CD4-positive, CD25-positive, alpha-beta regulatory T cell (primary cell): Measurements from ENCODE around the gene ADCY10. TPM values are rescaled to one million over a fixed set of nuclear protein-coding genes. Genes with fewer than 3 reads are reported as not detected.

Experiments used
- ATAC-seq, 2 donors: fragments of 150-1000 bp; cut with Tn5 transposase; one replicate each; pipeline ENCODE4 v1.10.0; 2021; ENCODE audit warnings: low read depth in 2 of 2, moderate number of reproducible peaks in 2 of 2, moderate library complexity in 1 of 2
- DNase-seq, 3 donors: peaks; one replicate each; pipeline versions ENCODE4 v3.0.0 to v3.0.0-alpha.2; 2012 to 2022; ENCODE audit warnings: mixed read lengths in 1 of 3
- H3K27ac ChIP-seq: one replicate; pipeline ENCODE4 v1.7.0; 2013; ENCODE audit warnings: mild to moderate bottlenecking, low read length; ENCODE audit not compliant: insufficient read depth, poor library complexity, severe bottlenecking
- H3K27me3 ChIP-seq: one replicate; pipeline ENCODE4 v1.7.0; 2013; ENCODE audit warnings: low read length; ENCODE audit not compliant: control insufficient read depth, insufficient read depth
- H3K36me3 ChIP-seq: one replicate; pipeline ENCODE4 v1.7.0; 2013; ENCODE audit warnings: mild to moderate bottlenecking, low read length, moderate library complexity; ENCODE audit not compliant: control insufficient read depth, insufficient read depth
- H3K4me1 ChIP-seq: 2 replicates; pipeline ENCODE4 v1.7.0; 2013; ENCODE audit warnings: mild to moderate bottlenecking, low read length; ENCODE audit not compliant: insufficient read depth, control insufficient read depth, poor library complexity, severe bottlenecking
- H3K4me3 ChIP-seq: one replicate; pipeline ENCODE4 v1.7.0; 2013; ENCODE audit warnings: low read depth, mild to moderate bottlenecking, low read length, moderate library complexity
- H3K9me3 ChIP-seq, 2 experiments: 1 replicate in 1 of 2; 2 replicates in 1 of 2; pipeline ENCODE4 v1.7.0; 2013; ENCODE audit warnings: low read length in 2 of 2, mild to moderate bottlenecking in 1 of 2, moderate library complexity in 1 of 2; ENCODE audit not compliant: control insufficient read depth in 2 of 2
- H3K27ac Mint-ChIP-seq, 3 donors: one replicate each; pipeline ENCODE4 v1.8.0; 2020 to 2022; ENCODE audit warnings: mild to moderate bottlenecking in 3 of 3, mixed read lengths in 3 of 3, moderate library complexity in 2 of 3
- H3K27me3 Mint-ChIP-seq: one replicate; pipeline ENCODE4 v1.8.0; 2022; ENCODE audit warnings: mild to moderate bottlenecking, mixed read lengths
- H3K36me3 Mint-ChIP-seq: one replicate; pipeline ENCODE4 v1.8.0; 2020; ENCODE audit warnings: mixed read lengths
- H3K4me1 Mint-ChIP-seq, 4 donors: one replicate each; pipeline ENCODE4 v1.8.0; 2020 to 2022; ENCODE audit warnings: mixed read lengths in 4 of 4, mild to moderate bottlenecking in 1 of 4
- H3K4me3 Mint-ChIP-seq, 4 donors: one replicate each; pipeline ENCODE4 v1.8.0; 2020 to 2022; ENCODE audit warnings: mild to moderate bottlenecking in 4 of 4, mixed read lengths in 4 of 4, moderate library complexity in 3 of 4
- H3K9me3 Mint-ChIP-seq, 7 donors: one replicate each; pipeline ENCODE4 v1.8.0; 2020 to 2022; ENCODE audit warnings: mixed read lengths in 7 of 7, mild to moderate bottlenecking in 3 of 7, moderate library complexity in 2 of 7
- polyA plus RNA-seq, 4 donors: library from polyadenylated mRNA; unstranded; fragments of 300-500 nt; fragmentation: Illumina TruSeq; gene quantifications; one replicate each; pipeline ENCODE4 v1.2.3, GENCODE V29; 2021
- total RNA-seq: library from RNA; stranded (reverse); gene quantifications from one replicate; pipeline ENCODE4 v1.2.3, GENCODE V29; 2022

The ADCY10 gene
- total RNA-seq (0.10 TPM), polyA plus RNA-seq (not detected)

- Histone ChIP-seq H3K36me3 (peaks cover 11% of the 10 kb centered on the region), H3K4me1 (no peaks in the 10 kb centered on the region), H3K9me3 (peaks cover 7 to 9% of the 10 kb centered on the region in 2 experiments), H3K4me3 (no peak within 1 kb of the TSS), H3K27ac (no peak within 1 kb of the TSS), H3K27me3 (peaks cover 3% of the 10 kb centered on the region)
- peaks cover 13% of the 10 kb centered on the region for H3K36me3 Mint-ChIP-seq
- H3K4me3 Mint-ChIP-seq: no peak within 1 kb of the TSS
- H3K27ac Mint-ChIP-seq: peak within 1 kb of the TSS in 1 of 3 donors; percentile 62
- peaks cover 6% of the 10 kb centered on the region for H3K27me3 Mint-ChIP-seq
- ATAC-seq: no peak
- DNase-seq: no peak
- H3K4me1 Mint-ChIP-seq: peaks cover 0 to 3% (median 0%) of the 10 kb centered on the region in 4 donors
- H3K9me3 Mint-ChIP-seq: peaks cover 0 to 9% (median 3%) of the 10 kb centered on the region in 7 donors
These were observed at the start of gene ADCY10 for GRCh38 chr1:167913895-167914496. ADCY10 (minus strand) TSS chr1:167914134; CDS start chr1:167905140, 8,994 bp downstream.

DNA sequence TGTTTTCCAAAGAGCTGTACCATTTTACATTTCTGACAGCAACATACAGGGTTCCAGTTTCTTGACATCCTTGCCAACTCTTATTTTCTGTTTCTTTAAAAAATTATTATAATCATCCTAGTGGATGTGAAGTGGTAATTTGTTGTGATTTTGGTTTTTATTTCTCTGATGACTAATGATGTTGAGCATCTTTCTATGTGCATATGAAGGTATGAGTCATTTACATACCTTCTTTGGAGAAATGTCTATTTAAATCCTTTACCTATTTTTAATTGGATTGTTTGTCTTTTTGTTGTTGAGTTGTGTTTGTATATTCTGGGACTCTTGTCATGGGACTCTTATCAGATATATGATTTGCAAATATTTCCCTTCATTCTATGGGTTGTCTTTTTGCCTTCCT is 43.8 kb upstream of the ADCY10 start:
- H3K4me1 ChIP-seq: no peaks in the 10 kb centered on the region
- no peak overlapping the region for H3K4me3 ChIP-seq
- no peak overlapping the region for H3K27ac ChIP-seq
- no peak overlapping the region for H3K4me3 Mint-ChIP-seq
- peaks cover 37% of the 10 kb centered on the region for H3K36me3 Mint-ChIP-seq
- no peaks in the 10 kb centered on the region for H3K9me3 ChIP-seq
- H3K4me1 Mint-ChIP-seq: peaks cover 10 to 36% (median 24%) of the 10 kb centered on the region in 4 donors
- DNase-seq (no peak), ATAC-seq (no peak)
- peak overlapping the region in 1 of 3 donors; percentile 18 for H3K27ac Mint-ChIP-seq
- no peaks in the 10 kb centered on the region for H3K9me3 Mint-ChIP-seq
- no peaks in the 10 kb centered on the region for H3K27me3 Mint-ChIP-seq
- peaks cover 22% of the 10 kb centered on the region for H3K36me3 ChIP-seq
- H3K27me3 ChIP-seq: no peaks in the 10 kb centered on the region

- Histone ChIP-seq H3K27ac (no peak overlapping the region), H3K9me3 (no peaks in the 10 kb centered on the region), H3K4me1 (no peaks in the 10 kb centered on the region), H3K4me3 (no peak overlapping the region), H3K36me3 (peaks cover 28% of the 10 kb centered on the region), H3K27me3 (no peaks in the 10 kb centered on the region)
- Mint-ChIP-seq H3K4me1 (peaks cover 10 to 35% (median 23%) of the 10 kb centered on the region in 4 donors), H3K27ac (no peak overlapping the region), H3K4me3 (no peak overlapping the region), H3K9me3 (peaks cover 0 to 2% (median 0%) of the 10 kb centered on the region in 7 donors), H3K36me3 (peaks cover 35% of the 10 kb centered on the region), H3K27me3 (no peaks in the 10 kb centered on the region)
- ATAC-seq (no peak), DNase-seq (no peak)
These were observed 42.0 kb upstream of the ADCY10 start for GRCh38 chr1:167955915-167956314.

GRCh38 chr1:167950569-167950968 is 36.6 kb upstream of the ADCY10 start:
- peaks cover 30% of the 10 kb centered on the region for H3K36me3 Mint-ChIP-seq
- Histone ChIP-seq H3K36me3 (peaks cover 24% of the 10 kb centered on the region), H3K9me3 (no peaks in the 10 kb centered on the region), H3K4me3 (no peak overlapping the region), H3K27ac (no peak overlapping the region), H3K4me1 (no peaks in the 10 kb centered on the region), H3K27me3 (no peaks in the 10 kb centered on the region)
- peaks cover 29 to 46% (median 37%) of the 10 kb centered on the region in 4 donors for H3K4me1 Mint-ChIP-seq
- no peak overlapping the region for H3K27ac Mint-ChIP-seq
- H3K27me3 Mint-ChIP-seq: no peaks in the 10 kb centered on the region
- ATAC-seq: no peak
- H3K9me3 Mint-ChIP-seq: peaks cover 0 to 3% (median 0%) of the 10 kb centered on the region in 7 donors
- H3K4me3 Mint-ChIP-seq: no peak overlapping the region
- no peak for DNase-seq

DNA sequence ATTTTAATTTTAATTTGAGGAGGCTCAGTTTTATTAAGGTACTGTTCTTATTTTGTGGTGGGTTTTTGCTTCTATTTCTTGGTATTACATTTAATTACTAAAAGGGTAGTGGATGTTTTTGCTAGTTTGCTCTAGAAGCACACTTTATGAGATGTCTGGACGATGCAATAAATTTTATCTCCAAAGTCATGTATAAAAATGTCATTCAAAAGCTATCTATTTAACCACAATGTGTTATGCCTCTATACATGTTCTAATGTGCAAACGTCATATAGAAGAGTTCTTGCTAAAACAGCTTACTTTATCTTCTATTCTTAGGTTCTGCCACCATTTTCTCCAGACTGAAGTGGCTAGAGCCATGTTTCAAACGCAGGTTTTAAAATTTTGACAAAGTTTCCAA is 35.9 kb upstream of the ADCY10 start:
- Mint-ChIP-seq H3K4me1 (peaks cover 29 to 44% (median 39%) of the 10 kb centered on the region in 4 donors), H3K27me3 (no peaks in the 10 kb centered on the region), H3K27ac (no peak overlapping the region), H3K9me3 (peaks cover 0 to 3% (median 0%) of the 10 kb centered on the region in 7 donors), H3K36me3 (peaks cover 28% of the 10 kb centered on the region), H3K4me3 (no peak overlapping the region)
- ATAC-seq (no peak), DNase-seq (no peak)
- H3K27ac ChIP-seq: no peak overlapping the region
- no peaks in the 10 kb centered on the region for H3K4me1 ChIP-seq
- H3K36me3 ChIP-seq: peaks cover 19% of the 10 kb centered on the region
- no peak overlapping the region for H3K4me3 ChIP-seq
- no peaks in the 10 kb centered on the region for H3K27me3 ChIP-seq
- H3K9me3 ChIP-seq: no peaks in the 10 kb centered on the region

GRCh38 chr1:167947733-167948132 is 33.8 kb upstream of the ADCY10 start:
- Histone ChIP-seq H3K27ac (no peak overlapping the region), H3K4me3 (no peak overlapping the region), H3K27me3 (no peaks in the 10 kb centered on the region), H3K9me3 (no peaks in the 10 kb centered on the region), H3K4me1 (no peaks in the 10 kb centered on the region), H3K36me3 (peaks cover 7% of the 10 kb centered on the region)
- no peak for DNase-seq
- Mint-ChIP-seq H3K4me3 (peak overlapping the region in 1 of 4 donors; percentile 58), H3K9me3 (peaks cover 0 to 4% (median 2%) of the 10 kb centered on the region in 7 donors), H3K36me3 (peaks cover 28% of the 10 kb centered on the region), H3K27me3 (no peaks in the 10 kb centered on the region), H3K4me1 (peaks cover 29 to 48% (median 41%) of the 10 kb centered on the region in 4 donors), H3K27ac (peak overlapping the region in 2 of 3 donors; percentile 6 to 18)
- ATAC-seq: no peak

DNA sequence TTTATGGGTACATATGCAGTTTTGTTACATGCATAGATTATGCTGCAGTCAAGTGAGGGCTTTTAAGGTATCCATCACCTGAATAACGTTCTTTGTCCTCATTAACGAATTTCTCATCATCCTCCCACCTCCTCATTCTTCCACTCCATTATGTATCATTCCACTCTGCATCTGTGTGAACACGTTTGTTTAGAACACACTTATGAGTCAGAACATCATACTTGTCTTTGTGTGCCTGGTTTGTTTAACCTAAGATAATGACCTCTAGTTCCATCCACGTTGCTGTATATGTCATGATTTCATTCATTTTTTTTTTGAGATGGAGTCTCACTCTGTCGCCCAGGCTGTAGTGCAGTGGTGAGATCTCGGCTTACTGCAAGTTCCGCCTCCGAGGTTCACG is 29.6 kb upstream of the ADCY10 start:
- H3K27ac Mint-ChIP-seq: no peak overlapping the region
- H3K36me3 Mint-ChIP-seq: peaks cover 21% of the 10 kb centered on the region
- H3K4me1 Mint-ChIP-seq: peaks cover 35 to 53% (median 41%) of the 10 kb centered on the region in 4 donors
- no peaks in the 10 kb centered on the region for H3K27me3 Mint-ChIP-seq
- no peak for DNase-seq
- ATAC-seq: no peak
- no peaks in the 10 kb centered on the region for H3K36me3 ChIP-seq
- H3K27ac ChIP-seq: no peak overlapping the region
- H3K9me3 Mint-ChIP-seq: peaks cover 0 to 4% (median 2%) of the 10 kb centered on the region in 7 donors
- no peak overlapping the region for H3K4me3 Mint-ChIP-seq
- H3K4me1 ChIP-seq: peaks cover 10% of the 10 kb centered on the region
- H3K9me3 ChIP-seq: no peaks in the 10 kb centered on the region
- H3K27me3 ChIP-seq: no peaks in the 10 kb centered on the region
- no peak overlapping the region for H3K4me3 ChIP-seq

- H3K4me1 Mint-ChIP-seq: peaks cover 20 to 42% (median 33%) of the 10 kb centered on the region in 4 donors
- Histone ChIP-seq H3K27me3 (no peaks in the 10 kb centered on the region), H3K27ac (no peak overlapping the region), H3K4me3 (no peak overlapping the region), H3K4me1 (peaks cover 22% of the 10 kb centered on the region), H3K9me3 (no peaks in the 10 kb centered on the region), H3K36me3 (no peaks in the 10 kb centered on the region)
- no peak for ATAC-seq
- DNase-seq: no peak
- H3K4me3 Mint-ChIP-seq: no peak overlapping the region
- peaks cover 0 to 4% (median 0%) of the 10 kb centered on the region in 7 donors for H3K9me3 Mint-ChIP-seq
- no peak overlapping the region for H3K27ac Mint-ChIP-seq
- H3K36me3 Mint-ChIP-seq: peaks cover 20% of the 10 kb centered on the region
- H3K27me3 Mint-ChIP-seq: peaks cover 5% of the 10 kb centered on the region
These were observed 26.3 kb upstream of the ADCY10 start for GRCh38 chr1:167940264-167940663.
